ENCODE measurements around the gene NKD1.

Gene NKD1

GRCh38 chr16:50607447-50607846 is 59.3 kb downstream of the NKD1 start:
- H3K27me3 ChIP-seq (ENCODE audit: insufficient read depth, low read depth, severe bottlenecking): no peaks in the 10 kb centered on the region
- H3K27ac ChIP-seq: no peak overlapping the region
- no peaks in the 10 kb centered on the region for H3K9me3 ChIP-seq (ENCODE audit: severe bottlenecking)
- no peaks in the 10 kb centered on the region; the same call in 1 of the 2 replicates for H3K36me3 ChIP-seq
- no peak overlapping the region for H3K4me3 ChIP-seq (ENCODE audit: low read depth, low read length)
- TF ChIP-seq, protein P1, sequence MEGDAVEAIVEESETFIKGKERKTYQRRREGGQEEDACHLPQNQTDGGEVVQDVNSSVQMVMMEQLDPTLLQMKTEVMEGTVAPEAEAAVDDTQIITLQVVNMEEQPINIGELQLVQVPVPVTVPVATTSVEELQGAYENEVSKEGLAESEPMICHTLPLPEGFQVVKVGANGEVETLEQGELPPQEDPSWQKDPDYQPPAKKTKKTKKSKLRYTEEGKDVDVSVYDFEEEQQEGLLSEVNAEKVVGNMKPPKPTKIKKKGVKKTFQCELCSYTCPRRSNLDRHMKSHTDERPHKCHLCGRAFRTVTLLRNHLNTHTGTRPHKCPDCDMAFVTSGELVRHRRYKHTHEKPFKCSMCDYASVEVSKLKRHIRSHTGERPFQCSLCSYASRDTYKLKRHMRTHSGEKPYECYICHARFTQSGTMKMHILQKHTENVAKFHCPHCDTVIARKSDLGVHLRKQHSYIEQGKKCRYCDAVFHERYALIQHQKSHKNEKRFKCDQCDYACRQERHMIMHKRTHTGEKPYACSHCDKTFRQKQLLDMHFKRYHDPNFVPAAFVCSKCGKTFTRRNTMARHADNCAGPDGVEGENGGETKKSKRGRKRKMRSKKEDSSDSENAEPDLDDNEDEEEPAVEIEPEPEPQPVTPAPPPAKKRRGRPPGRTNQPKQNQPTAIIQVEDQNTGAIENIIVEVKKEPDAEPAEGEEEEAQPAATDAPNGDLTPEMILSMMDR (IDR thresholded peaks at IDR 0.05; ENCODE audit: low read depth, low read length): no peak
- DNase-seq: no peak

DNA sequence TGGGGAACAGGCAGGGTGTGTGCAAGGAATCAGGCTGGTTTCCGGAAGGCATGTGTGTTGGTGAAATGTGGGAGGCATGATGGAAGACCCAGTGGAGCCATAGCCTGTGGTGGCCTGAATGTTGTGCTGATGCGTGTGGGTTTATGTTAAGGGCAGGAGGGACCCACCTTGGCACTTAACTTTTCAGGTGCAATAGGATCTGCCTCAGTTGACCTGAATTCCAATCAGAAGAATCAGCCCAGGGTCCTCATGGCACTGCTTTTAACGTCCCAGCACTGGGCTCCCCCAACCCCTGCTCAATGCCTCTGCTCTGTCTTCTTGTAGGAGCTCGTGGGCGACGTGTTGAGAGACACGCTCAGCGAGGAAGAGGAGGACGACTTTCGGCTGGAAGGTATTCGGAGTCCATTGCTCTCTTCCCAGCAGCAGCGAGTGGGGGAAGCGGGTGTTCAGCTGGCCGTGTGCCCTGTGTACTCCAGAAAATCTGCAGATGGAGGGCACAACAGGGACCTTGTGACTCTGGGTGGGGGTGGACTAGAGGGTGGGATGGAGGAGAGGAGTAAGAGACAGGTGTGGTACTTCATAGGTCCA is 59.9 kb downstream of the NKD1 start:
- Histone ChIP-seq H3K9me3 (ENCODE audit: severe bottlenecking) (no peaks in the 10 kb centered on the region), H3K4me3 (ENCODE audit: low read depth, low read length) (no peak overlapping the region), H3K36me3 (no peaks in the 10 kb centered on the region; the same call in 1 of the 2 replicates), H3K27me3 (ENCODE audit: insufficient read depth, low read depth, severe bottlenecking) (no peaks in the 10 kb centered on the region), H3K27ac (no peak overlapping the region)
- TF ChIP-seq, protein P1 (IDR thresholded peaks at IDR 0.05; ENCODE audit: low read depth, low read length): no peak
- DNase-seq: no peak

DNA sequence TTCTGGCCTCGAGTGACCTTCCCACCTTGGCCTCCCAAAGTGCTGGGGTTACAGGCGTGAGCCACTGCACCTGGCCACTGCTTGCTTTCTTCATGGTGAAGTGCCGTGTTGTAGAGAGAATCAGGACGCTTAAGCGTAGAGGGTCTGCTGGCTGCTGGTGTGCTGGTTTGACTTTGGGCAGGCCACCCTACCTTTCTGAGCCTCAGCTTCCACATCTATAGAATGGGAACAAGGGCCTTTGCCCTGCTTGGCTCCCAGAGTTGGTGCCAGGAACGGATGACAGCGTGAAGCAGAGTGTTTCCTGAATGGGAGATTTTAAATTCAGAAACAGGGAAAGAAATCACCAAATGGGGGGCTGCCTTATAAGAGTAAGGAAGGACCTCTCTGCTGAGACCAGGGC is 60.9 kb downstream of the NKD1 start:
- no peaks in the 10 kb centered on the region for H3K9me3 ChIP-seq (ENCODE audit: severe bottlenecking)
- TF ChIP-seq, protein P1 (IDR thresholded peaks at IDR 0.05; ENCODE audit: low read depth, low read length): no peak
- H3K27ac ChIP-seq: peak overlapping the region; percentile 90; the same call in 1 of the 2 replicates
- no peaks in the 10 kb centered on the region; the same call in 1 of the 2 replicates for H3K36me3 ChIP-seq
- H3K27me3 ChIP-seq (ENCODE audit: insufficient read depth, low read depth, severe bottlenecking): no peaks in the 10 kb centered on the region
- no peak for DNase-seq
- no peak overlapping the region for H3K4me3 ChIP-seq (ENCODE audit: low read depth, low read length)

GRCh38 chr16:50609471-50609870 is 61.3 kb downstream of the NKD1 start:
- TF ChIP-seq, protein P1 (IDR thresholded peaks at IDR 0.05; ENCODE audit: low read depth, low read length): no peak
- no peak overlapping the region for H3K4me3 ChIP-seq (ENCODE audit: low read depth, low read length)
- no peaks in the 10 kb centered on the region; the same call in 1 of the 2 replicates for H3K36me3 ChIP-seq
- H3K27ac ChIP-seq: peak overlapping the region; percentile 90
- no peaks in the 10 kb centered on the region for H3K9me3 ChIP-seq (ENCODE audit: severe bottlenecking)
- H3K27me3 ChIP-seq (ENCODE audit: insufficient read depth, low read depth, severe bottlenecking): no peaks in the 10 kb centered on the region
- DNase-seq: no peak

- Histone ChIP-seq H3K27me3 (ENCODE audit: insufficient read depth, low read depth, severe bottlenecking) (no peaks in the 10 kb centered on the region), H3K27ac (peak overlapping the region; percentile 90), H3K9me3 (ENCODE audit: severe bottlenecking) (no peaks in the 10 kb centered on the region), H3K4me3 (ENCODE audit: low read depth, low read length) (peak overlapping the region; percentile 13), H3K36me3 (no peaks in the 10 kb centered on the region; the same call in 1 of the 2 replicates)
- TF ChIP-seq, protein P1 (IDR thresholded peaks at IDR 0.05; ENCODE audit: low read depth, low read length): peak; percentile 92
- peak; percentile 93 for DNase-seq
Observed at GRCh38 chr16:50610331-50611262, 62.4 kb downstream of the NKD1 start.

Measured in WERI-Rb-1 (cell line).